Cerebellar cortex (tissue), 1 donor: ENCODE measurements around the gene USP44.
"Not testable (repeated sequence)": the region's sequence is repeated elsewhere in the genome, so short reads cannot be mapped to it uniquely, and the experiment has no call there.

ENCODE experiments used
- DNase-seq: peaks from one replicate; pipeline ENCODE4 v3.0.0-alpha.2; 2015; ENCODE audit warnings: low spot score

The USP44 gene

DNA sequence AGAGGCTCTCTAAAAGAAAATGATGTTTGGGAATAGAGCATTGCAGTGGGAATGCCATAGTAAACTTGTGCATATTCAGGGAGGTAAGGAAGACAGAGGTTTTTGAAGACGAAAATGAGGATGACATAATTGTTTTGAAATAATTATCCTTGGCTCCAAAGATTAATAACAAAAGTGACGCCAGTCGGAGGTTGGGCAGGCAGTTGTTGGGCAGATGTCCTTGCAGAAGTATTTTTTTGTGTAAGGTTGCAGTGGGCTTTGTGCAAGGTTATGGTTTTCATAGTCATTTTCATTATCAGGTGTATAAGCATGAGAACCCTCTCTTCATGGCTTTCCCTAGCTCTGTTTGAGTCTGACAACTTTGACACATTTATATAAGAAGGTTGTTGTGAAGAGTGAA, 42.0 kb downstream of the USP44 start:
- no peak for DNase-seq

DNA sequence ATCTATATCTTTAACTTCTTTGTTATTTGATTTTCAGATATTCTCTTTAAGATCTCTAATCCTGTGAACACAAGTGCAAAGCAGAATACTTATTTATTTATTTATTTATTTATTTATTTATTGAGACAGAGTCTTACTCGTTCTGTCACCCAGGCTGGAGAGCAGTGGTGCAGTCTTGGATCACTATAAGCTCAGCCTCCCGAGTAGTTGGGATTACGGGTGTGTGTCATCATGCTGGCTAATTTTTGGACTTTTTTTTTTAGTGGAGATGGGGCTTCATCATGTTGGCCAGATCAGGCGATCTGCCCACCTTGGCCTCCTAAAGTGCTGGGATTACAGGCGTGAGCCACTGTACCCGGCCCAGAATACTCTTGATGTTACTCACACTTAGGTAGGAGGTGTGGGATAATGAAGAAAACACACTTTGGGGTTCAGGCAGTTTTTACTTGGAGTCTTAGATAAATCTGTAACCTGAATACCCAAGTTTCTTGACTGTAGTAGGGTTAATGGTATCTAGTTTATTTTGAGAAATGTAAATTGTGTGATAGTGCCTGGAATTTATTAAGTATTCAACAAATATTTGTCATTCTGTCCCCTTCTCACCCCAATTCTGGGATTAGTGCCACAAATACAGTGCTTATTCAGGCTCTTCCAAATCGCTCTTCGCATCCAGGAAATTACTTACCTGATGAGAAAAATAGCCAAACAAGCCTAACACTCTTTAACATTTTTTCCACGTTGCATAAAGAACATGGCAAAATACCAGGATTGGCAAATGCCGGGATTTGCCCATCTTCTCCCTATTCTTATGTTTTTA, 44.4 kb downstream of the USP44 start:
- DNase-seq: peak; percentile 15

DNA sequence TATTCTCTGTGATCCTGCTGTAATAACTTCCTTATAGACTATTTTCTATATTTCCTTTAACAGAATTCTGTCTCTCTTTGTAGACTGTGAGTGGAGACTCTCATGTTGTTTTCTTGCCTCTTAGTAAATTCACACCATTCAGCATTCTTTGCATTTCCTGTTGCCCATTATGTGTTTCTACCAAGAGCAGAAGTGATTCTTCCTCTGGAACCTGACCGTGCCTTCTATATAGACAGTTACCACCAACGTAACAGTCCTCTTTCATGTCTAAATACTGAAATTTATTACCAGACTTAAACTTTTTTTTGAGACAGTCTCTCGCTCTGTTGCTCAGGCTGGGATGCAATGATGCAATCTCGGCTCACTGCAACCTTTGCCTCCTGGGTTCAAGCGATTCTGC, 46.2 kb downstream of the USP44 start:
- DNase-seq: no peak

DNA sequence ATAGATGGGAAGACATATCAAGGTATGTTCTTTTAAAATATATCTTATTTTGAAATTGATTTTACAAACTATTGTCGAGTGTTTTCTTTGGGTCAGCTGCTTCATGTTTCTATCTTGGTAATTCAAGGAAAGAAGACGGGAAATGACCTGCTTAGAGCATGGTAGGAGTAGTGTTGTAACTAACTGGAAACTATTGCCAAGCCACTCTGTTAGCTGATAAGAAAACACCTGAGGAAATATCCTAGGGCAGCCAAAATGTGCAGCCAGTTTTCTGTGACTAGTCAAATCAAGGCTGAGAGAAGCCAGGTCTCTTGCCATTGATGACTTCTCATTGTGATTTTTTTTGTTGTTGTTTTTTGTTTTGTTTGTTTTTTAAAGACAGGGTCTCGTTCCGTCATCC, 47.1 kb downstream of the USP44 start:
- no peak for DNase-seq

DNA sequence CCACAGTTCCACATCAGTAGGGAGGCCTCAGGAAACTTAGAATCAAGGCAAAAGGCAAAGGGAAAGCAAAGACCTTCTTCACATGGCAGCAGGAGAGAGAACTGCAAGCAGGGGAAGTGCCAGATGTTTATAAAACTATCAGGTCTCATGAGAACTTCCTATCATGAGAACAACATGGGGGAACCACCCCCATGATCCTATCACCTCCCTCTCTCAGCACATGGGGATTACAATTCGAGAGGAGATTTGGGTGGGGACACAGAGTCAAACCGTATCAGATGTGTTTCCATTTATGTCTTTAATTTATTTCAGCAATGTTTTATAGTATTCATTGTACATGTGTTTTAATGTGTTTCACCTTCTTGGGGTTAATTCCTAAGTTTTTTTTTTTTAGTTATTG, 51.5 kb downstream of the USP44 start:
- no peak for DNase-seq

DNA sequence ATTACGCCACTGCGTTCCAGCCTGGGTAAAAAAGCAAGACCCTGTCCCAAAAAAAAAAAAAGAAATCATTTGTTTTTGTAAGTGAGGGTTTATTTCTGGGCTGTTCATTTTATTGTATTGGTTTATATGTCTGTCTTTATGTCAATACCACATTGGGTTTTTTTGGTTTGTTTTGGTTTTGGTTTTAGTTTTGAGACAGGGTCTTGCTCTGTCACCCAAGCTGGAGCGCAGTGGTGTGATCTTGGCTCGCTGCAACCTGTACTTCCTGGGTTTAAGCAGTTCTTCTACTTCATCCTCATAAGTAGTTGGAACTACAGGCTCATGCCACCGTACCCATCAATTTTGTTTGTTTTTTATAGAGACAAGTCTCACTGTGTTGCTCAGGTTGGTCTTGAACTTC, 52.3 kb downstream of the USP44 start:
- no peak for DNase-seq

DNA sequence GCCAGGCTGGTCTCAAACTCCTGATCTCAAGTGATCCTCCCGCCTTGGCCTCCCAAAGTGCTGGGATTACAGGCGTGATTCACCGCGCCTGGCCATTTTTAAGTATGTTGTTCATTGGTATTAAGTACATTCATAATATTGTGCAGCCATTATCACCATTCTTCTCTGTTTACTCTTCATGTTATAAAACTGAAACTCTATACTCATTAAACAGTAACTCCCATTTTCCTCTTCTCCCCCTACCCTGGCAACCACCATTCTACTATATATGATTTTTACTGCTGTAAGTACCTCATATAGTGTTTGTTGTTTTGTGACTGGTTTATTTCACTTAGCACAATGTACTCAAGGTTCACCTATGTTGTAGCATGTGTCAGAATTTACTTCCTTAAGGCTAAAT, 54.2 kb downstream of the USP44 start:
- DNase-seq: no peak

DNA sequence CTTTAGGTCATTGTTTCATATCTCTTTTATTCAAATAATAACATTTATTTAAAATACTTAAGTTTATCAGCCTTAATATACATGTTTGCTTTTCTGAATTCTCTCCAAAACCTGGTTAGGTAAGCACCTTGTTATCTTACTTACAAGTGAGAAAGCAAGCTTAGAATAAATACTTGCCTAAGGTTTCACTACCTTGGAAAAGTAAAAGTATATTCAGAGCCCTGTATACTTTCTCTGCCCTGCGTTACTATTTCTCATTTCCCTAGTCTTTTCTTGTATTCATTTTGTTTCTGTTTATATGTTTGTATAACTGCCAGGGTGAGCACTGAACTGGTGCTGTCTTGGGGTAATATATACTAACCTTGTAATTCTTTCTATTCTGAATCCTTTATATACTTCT, 55.8 kb downstream of the USP44 start:
- no peak for DNase-seq

DNA sequence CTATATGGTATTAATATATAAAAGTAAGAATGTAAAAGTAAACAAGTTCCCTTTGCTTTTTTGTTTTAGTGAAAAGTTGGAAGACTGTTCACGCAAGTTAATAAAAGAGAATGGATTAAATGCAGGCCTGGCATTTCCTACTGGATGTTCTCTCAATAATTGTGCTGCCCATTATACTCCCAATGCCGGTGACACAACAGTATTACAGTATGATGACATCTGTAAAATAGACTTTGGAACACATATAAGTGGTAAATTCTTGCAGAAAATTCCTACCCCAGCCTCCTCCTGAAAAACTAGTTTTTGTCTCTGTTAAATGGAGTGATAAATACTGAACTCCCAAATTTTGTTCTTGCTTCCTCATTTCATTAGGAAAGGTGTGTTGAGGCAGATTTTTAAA, 56.4 kb downstream of the USP44 start:
- DNase-seq: no peak

DNA sequence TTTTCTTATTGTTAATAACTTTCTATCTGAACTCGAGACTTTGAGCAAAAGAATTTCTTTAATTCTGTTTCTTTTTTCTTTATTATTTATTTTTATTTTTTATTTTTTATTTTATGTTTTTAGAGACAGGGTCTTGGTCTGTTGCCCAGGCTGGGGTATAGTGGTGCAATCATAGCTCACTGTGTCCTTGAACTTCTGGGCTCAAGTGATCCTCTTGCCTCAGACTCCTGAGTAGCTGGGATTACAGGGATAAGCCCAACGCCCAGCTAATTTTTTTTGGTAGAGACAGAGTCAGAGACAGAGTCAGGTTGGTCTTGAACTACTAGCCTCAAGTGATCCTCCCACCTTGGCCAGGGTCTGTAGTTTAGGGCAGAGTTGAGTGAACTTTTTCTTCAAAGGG, 58.8 kb downstream of the USP44 start:
- DNase-seq: no peak

DNA sequence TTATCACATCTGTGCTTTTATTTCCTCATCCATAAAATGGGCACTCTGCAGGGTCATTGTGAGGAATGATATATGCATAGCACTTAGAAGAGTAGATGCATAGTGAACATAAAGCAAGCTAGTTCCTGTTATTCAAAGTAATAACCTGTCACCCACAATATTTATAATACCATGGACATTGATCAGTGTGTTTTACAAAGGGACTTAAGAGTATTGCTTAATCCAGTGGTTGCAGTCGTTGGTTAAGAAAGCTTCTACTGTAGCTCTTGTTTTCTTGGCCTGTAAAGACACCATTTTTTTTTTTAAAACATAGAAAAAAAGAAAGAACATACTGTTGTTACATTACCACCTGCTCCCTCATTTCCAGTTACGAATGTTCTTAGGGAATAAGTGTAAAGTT, 64.3 kb downstream of the USP44 start:
- no peak for DNase-seq

DNA sequence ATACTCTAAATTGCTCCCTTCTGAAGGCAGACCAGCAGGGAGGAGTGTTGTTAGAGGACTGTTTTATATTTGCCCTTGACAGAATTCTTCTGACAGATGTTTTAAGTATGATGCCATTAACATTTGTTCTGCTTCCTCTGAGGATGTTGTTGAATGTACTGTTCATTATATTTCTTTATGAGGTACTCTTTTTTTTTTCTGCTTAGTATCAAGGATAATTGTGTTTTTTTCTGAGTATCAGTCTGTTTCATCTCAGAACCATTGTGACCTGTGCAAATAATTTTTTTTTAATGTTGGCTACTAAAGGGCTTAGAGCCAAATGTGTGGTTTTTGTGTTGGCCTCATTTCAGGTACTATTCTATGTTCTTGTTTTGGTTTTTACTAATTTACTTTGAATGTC, 66.8 kb downstream of the USP44 start:
- DNase-seq: no peak

DNA sequence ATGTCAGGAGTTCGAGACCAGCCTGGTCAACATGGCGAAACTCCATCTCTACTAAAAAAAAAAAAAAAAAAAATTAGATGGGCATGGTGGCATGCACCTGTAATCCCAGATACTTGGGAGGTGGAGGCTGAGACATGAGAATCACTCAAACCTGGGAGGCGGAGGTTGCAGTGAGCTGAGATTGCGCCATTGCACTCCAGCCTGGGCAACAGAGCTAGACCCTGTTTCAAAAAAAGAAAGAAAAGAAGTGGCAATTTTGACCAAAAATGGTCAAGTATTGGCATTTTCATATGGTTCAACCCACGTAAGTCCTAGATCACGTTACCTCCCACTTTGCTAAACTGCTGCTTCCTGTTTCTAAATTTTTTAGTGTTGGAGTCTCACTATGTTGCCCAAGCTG, 68.7 kb downstream of the USP44 start:
- DNase-seq: not testable (repeated sequence)

DNA sequence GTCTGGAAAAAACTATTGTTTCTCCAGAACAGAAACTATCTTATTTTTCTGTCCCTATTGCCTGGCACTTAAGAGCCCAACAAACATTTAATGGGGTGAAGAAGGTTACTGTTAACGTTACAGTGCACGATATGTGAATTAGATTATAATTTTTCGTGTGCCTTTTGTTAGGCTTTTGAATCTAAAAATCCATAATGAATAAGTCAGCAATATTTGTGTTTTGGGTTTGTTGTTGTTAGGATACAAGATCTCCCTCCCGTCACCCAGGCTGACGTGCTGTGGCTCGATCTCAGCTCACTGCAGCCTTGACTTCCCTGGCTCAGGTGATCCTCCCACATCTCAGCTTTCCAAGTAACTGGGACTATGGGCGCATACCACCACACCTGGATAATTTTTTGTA, 69.4 kb downstream of the USP44 start:
- DNase-seq: no peak

DNA sequence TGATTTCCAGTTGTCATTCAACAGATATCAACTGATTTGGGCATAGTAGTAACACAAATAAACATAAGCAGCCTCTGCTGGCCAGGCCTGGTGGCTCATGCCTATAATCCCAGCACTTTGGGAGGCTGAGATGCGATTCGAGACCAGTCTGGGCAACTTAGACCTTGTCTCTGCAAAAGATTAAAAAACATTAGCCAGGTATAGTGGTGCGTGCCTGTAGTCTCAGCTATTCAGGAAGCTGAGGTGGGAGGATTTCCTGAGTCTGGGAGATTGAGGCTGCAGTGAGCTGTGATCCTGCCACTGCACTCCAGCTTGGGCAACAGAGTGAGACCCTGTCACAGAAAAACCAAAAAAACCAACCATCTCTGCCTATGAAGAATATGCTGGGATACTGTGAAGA, 70.2 kb downstream of the USP44 start:
- no peak for DNase-seq

DNA sequence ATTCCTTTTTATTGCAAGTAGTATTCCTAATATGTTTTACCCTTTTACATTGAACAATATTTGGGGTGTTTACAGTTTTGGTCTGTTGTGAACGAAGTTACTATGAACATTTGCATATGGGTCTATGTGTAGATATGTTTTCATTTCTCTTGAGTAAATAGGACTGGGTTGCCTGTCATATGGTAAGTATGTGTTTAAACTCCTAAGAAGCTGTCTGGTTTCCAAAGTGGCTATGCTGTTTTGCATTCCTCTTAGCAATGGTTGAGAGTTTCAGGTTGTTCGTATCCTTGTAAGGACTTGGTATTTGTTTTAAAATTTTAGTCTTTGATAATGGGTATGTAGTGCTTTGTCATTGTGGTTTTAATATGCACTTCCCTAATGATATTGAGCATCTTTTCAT, 71.0 kb downstream of the USP44 start:
- no peak for DNase-seq

DNA sequence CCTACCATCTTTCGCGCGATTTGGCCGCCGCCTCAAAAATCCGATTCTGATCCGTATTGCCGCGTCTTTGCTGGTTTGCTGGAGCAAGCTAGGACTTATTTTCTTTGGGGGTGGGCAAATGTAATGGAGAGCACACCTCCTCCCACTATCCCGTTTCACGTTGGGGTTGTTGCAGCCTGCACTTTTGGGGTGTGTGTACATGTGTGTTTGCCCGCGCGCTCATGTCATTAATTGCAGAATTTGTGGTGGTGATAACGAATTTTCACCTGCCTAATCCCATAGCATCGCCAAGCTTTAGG, 76.7 kb downstream of the USP44 start:
- peak; percentile 8 for DNase-seq

DNA sequence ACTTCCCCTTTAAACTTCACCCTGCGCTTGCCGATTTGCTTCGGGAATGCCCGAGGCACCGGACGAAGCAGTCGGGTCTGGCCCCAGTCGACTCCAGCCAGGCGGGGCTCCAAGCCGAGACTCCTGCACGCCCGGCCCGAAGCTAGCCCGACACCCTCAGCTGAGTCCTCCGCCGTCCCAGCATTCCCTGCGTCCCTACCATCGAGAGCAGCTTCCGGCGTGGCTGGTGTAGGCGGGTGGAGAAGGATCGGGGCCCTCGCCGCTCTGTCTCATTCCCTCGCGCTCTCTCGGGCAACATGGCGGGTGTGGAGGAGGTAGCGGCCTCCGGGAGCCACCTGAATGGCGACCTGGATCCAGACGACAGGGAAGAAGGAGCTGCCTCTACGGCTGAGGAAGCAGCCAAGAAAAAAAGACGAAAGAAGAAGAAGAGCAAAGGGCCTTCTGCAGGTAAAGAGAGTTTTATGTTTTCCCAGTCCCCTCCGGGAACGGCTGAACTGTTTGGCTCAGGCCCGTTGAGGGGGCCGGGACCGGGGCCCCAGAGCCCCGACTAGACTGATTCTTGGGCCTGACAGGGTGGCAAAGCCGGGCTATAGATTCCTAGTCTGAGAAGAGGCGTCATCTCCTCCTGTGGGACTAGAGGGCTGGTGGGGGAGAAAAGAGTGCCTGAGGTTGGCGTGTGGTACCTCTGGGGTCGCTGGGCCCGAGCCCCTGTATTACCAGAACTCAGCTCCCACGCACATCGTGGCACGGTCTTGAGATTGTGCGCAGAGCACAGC, 77.2 kb downstream of the USP44 start, which contains the start of gene METAP2:
Gene METAP2, plus strand, starts transcription at position 269 of the 776 bp plus-strand sequence. Its CDS starts 28 bp downstream, at position 297.
- DNase-seq: peak; percentile 97

DNA sequence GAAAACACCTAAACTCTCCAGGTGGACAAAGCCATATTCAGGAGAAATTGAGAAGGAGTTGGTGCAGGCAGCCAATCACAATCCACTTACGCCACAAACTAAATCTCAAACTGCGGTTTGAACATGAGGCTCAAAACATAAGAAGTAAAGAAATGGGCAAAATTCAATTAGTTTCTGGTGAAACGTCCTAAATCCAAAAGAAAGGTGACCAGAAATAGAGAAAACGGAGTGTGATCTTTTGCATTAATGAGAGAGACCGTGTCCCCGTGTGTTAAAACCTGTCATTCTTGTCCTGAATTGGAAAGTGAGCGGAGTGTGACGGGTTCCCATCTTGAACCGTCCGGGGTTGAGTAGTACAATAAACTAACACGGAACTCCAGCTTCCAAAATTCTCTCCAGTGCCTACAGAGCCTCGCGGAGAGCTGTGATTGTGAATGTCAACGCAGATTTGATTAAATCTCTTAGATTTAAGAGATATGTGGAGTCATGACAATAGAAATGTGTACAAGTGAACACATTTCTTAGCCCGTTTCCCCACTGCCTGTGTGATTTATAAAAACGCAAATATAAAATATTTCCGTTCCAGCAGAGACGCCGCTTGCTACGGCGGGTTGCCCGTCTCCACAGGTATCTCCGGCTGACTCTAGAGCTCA, 77.9 kb downstream of the USP44 start:
- DNase-seq: peak; percentile 72

DNA sequence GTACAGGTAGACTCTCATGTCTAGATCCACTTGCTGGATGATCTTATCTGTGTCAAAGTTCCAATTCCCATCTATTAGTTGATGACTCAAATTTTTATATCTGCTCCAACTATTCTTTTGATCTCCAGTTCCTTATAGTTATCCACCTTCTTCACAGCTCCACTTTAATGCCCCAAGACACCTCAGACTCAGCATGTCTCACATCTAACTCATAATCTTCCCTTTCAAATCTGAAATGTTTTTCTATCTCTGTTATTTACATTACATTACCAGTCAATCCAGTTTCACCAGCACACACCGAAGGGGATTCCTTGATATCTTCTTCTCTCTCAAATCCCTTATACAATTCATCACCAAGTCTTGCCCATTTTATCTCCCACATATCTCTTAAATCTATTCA, 81.0 kb downstream of the USP44 start:
- DNase-seq: no peak
